ENCODE measurements around the gene KLHL42.

The KLHL42 gene

DNA sequence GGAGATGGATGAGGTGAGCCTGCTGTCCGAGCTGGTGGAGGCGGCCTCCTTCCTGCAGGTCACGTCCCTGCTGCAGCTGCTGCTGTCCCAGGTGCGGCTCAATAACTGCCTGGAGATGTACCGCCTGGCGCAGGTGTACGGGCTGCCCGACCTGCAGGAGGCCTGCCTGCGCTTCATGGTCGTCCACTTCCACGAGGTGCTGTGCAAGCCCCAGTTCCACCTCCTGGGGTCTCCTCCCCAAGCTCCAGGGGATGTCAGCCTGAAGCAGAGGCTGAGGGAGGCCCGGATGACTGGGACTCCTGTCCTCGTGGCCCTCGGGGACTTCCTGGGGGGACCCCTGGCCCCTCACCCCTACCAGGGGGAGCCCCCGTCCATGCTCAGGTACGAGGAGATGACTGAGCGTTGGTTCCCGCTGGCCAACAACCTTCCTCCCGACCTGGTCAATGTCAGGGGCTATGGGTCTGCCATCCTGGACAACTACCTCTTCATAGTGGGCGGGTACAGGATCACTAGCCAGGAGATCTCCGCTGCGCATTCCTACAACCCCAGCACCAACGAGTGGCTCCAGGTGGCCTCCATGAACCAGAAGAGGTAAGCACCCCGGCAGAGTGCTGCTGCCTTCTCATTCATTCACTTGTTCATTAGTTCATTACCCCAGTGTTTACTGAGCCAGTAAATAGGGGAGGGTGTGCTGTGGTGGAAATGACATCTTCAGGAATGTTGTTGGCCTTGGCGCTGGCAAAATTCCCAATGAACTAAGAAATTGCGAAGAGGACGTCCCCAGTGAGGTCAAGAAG, 777 bp downstream of the KLHL42 start:
- peak; percentile 63 for DNase-seq (ENCODE audit: low spot score)

DNA sequence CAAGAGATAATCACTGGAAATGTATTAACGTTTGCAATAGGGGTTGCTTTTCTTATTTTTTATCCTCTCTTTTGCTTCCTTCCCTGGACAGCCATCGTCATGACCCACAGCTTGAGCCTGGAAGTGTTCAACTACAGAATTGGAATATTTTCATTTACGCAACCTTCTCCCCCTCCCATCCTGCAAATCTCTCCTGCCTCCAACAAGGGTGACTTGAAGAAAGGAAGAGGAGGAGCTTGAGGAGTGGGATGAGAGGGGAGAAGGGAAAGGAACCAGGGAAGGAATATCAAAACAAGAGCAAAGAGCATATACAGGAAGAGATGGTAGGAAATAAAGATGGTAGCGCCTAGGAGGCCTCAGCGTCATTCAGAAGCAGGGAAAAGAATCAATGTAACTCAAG, 1.6 kb downstream of the KLHL42 start:
- no peak for DNase-seq (ENCODE audit: low spot score)

DNA sequence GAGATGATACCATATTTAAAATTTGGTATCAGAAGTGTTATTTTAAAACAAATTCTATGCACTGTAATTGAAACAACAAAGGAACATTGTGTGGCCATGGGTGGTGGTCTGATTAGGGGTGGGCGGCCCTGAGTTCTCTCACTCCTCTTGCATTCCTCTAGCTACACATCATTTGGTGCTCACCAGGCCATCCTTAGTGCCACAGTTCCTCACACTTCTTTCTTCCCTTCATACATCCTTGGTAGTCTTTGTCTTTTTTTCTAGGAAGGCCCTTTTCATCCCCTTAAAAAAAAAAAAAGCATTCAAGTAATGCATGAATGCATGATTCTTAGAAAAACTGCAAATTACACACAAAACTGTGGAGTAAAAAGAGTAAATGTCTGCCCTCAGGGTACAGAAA, 2.4 kb downstream of the KLHL42 start:
- no peak for DNase-seq (ENCODE audit: low spot score)

DNA sequence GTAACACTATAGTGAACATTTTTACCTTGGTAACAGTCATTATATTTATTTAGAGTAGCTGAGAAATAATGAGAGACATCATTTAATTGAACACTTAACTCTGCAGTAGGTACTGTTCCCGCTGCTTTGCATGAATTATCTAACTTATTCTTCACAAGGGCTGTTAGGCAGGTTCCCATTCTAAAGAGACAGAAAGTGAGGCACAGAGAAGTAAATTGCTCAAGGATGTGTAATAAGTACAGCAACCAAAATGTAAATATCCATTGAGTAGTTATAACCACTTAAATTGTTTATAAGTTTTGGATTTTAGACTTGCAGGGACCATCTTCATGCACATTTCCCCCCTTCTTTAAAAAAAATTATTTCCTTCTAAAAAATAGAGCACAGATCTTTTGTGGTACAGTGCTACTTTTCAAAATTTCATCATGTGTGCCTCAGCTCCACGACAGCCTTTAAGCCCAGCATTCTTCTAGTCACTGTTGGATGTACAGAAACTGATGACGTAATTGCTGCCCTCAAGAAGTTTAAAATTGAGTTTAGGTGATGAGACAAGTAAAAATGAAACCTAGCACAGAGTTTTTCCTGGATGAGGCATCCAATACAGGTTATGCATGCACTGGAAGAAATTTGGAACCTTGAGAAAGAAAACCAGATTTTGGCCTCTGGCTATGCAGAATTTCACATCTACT, 6.0 kb downstream of the KLHL42 start:
- DNase-seq (ENCODE audit: low spot score) = no peak

DNA sequence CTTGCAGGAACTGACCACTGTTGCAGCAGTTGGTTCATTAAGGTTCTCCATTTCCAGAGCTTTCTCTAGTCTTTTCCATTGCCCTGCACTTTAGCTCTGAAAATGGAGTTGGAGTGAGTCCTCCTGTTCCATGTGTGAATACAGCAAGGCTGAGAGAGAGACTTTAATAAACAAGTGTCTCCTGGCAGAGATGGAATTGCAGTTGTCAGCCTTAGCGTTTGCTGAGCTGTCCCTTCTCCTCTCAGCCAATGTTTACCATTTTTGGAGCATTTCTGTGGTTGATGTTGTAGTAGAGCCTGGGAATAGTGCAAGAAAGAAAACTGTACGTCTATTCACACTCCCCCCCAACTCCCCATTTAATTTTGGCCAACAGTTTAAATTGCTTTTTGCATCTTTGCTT, 7.5 kb downstream of the KLHL42 start:
- DNase-seq (ENCODE audit: low spot score) = no peak

DNA sequence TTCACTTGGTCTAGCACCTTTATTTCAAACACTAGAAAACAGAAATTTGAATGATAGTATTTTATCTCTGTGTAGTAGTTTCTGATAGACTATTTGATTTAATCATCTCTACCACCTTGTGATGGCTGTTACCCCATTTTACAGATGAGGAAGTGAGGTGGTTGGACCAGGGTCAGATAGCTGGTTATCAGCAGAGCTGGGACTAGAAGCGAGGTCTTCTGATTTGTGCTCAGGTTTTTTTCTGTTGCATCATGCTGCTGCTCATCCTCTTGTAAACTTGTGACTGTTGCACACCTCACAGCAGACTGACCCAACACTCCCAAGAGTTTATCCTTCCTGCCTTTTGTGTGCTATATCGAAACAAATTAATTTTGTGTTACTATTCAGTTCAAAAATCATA, 10.1 kb downstream of the KLHL42 start:
- no peak for DNase-seq (ENCODE audit: low spot score)

DNA sequence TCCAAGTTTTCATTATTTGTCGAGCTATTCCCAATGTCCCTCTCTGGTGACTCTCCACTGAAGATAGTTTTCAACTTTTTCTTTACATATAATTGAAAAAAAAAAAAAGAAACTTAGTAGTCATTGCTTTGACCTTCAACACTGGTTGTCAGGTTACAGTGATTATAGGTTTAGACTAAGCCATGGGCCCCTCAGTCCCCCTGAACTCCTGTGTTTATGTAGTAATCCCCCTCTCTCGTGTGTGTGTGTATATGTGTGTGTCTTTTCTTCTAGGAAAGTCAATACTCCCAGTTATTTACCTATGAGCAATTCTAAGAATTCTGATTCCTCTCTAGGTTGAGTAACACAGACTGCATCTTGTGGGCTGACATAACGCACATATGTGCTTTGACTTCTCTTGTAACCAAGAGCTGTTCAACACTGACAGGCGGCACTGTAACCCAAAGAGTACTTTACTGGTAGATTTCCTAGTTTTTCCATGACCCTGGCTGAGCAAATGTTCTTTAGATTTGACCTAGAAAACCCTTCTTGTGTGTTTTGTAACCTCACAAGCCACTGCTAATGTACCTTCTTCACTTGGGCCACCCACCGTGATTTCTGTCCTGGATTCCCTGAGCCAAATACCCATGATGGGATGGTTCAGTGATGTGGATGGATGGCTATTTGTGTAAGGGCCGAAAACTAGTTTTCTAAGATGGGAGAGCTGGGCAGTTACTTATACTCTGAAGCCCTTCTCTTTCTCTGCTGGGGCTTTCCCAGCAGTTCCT, 15.0 kb downstream of the KLHL42 start:
- DNase-seq (ENCODE audit: low spot score) = no peak

DNA sequence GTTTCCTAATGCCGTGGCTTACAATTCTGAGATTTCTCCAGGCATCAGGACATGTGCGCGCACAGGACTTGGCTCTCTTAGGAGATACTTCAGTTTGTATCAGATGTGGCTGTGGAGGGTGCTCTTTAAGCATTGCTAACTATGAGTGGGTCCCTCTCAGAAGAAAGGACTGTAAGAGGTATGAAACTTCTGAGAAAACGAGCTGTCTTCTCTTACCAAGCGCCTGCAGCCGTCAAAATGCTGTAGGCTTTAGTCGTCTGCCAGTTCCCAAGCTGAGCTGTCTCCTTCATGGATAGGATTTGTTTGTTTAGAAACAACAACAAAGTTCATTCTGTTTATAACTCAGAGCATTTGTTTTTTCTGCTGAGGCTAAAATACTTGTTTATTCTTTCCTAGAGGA, 16.1 kb downstream of the KLHL42 start:
- no peak for DNase-seq (ENCODE audit: low spot score)

DNA sequence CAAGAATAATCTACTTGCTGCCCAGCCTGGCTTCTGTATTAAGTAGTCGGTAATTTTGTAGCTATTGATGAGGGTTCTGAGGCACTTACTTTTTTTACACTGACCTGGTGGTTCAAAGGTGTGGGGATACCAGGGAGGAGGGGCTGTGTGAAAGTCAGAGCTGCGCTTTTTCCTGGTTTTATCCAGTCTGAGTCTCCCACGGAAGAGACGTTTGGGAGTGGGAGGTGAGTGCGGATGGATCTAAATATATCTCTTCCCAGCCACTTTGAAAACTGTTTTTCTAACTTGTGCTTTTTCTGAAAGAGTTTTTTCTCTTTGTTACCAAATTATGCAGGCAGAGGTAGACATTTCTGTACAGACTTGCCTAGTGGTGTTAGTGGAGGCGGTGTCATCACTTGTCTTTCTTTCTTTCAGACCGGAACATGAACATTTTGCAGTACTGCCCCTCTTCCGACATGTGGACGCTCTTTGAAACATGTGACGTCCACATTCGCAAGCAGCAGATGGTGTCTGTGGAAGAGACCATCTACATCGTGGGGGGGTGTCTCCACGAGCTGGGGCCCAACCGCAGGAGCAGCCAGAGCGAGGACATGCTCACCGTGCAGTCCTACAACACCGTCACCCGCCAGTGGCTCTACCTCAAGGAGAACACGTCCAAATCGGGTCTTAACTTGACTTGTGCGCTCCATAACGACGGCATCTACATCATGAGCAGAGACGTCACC, 17.4 kb downstream of the KLHL42 start:
- no peak for DNase-seq (ENCODE audit: low spot score)

DNA sequence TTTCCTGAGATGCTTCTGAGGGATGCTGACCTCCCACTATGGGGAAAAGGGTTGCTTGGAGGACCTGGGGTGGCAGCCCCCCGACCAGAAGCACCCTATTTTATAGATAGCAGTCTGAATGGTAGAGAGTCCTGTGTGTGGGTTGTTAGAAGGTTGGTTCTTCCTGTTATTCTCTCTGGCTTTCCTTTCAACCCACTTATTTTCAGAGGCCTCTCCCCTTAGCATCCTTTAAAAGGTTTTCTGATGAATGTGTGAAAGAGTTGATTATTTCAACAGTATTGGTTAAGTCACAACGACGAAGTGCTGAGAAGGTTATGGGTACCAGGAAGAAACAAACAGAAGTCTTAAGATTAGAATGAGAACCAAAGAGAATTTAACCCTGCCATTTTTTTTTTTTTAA, 20.8 kb downstream of the KLHL42 start:
- no peak for DNase-seq (ENCODE audit: low spot score)

DNA sequence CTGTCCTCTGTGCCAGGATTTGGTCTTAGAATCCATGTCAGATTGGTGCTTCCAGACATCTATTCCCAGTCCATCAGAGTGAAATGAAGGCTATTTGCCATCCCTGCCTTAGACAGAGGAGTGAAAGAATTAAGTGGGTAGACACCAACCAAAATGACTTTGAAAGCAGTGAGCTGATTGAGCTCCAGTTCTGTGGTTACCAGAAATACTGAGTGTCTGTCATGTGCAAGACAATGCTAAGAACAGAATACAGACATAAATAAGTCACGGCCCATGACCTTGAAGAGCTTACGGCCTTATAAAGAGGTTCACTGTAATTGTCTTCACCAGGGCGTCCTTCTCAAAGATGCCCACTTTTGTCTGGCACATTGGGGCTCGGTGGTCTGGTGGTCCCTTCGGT, 21.6 kb downstream of the KLHL42 start:
- DNase-seq (ENCODE audit: low spot score) = no peak

DNA sequence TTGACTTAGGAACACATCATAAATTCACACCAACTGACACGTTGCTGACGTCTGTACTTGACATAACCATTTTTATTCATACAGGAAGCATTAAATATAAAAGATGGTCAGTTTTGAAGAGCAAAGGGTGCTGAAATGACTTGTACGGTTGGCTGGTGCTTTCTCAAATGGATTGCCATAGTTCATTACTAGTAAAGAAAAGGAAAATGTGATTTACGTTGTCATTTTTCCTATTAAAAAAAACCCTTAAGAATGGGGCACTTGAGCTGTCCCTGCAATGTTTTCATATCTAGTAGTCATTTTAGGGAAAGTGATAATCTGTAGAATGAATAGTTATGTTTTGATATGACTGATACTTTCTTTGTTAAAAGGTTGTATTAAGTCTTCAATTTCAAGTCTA, 22.5 kb downstream of the KLHL42 start:
- DNase-seq (ENCODE audit: low spot score) = no peak

DNA sequence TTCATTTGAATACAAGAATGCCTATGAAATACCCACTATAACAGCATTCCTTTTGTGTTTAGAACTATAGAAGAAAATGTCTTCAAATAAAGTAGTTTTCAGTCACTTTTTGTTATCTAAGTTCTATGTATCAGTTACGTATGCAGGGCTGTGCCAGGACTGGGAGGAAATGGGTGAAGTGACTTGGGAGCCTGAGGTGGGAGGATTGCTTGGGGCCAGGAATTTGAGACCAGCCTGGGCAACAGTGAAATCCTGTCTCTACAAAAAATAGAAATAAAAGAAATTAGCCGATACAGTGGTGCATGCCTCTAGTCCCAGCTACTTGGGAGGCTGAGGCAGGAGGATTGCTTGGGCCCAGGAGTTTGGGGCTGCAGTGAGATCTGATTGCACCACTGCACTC, 22.9 kb downstream of the KLHL42 start:
- no peak for DNase-seq (ENCODE audit: low spot score)

DNA sequence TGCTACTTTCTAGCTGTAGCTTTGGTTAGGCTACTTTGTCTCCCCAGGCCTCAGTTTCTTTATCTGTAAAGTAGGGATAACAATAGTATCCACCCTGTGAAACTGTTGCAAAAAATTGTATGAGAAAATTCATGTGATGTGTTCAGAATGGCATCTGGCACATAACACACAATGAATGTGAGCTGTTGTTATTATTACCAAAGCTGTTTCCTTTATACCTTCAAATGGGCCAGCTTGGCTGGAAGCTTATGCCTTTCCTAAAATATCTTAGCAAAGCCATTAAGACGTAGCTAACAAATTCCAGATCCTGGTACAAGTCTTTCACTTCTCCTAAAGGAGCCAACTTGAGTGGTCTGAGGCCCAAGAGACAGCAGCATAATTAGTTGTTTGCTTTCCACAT, 25.2 kb downstream of the KLHL42 start:
- DNase-seq (ENCODE audit: low spot score) = no peak

DNA sequence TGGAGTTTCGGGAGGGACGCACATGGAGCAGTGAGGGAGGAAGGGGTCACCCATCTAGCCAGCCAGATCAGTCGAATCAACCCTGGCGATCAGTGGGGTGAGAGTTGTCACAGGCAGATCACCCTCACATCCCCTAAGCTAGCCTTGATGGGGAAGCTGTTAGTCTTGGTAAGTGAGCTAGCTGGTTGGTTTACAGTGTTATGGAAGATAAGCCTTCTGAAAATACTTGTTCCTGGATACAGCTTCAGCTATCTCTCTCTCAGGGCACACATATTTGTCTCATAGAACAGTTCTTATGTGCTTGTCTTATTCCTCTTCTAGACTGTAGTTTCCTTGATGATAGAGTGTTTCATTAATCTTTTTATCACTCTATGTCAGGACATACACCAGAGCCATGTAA, 26.2 kb downstream of the KLHL42 start:
- DNase-seq (ENCODE audit: low spot score) = no peak

DNA sequence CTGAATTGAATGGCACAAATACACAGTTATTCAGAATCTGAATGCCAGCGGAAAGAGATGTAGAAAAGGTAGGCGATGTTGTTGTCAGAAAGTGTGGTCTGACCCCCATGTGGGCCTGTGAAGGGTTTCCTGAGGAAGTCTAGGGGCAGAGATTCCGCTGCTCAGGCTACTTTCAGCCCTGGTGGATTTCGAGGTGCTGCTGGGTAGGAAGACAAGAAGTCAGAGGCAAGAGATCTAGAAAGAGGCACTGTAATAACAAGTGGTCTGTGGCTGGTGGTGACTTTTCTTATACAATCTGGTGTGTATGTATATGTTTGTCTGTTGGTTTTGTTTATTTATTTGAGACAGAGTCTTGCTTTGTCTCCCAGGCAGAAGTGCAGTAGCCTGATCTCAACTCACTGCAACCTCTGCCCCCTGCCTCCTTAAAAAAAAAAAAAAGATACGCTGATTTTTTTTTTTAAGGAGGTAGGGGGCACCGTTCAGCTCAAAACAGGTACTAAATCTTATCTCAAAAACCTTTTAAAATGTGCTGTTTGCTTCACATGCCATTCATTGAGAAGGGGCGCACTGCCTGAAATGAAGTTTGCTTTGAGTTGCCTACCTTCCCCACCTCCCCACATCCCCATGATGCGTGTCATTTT, 27.1 kb downstream of the KLHL42 start:
- DNase-seq (ENCODE audit: low spot score) = no peak

DNA sequence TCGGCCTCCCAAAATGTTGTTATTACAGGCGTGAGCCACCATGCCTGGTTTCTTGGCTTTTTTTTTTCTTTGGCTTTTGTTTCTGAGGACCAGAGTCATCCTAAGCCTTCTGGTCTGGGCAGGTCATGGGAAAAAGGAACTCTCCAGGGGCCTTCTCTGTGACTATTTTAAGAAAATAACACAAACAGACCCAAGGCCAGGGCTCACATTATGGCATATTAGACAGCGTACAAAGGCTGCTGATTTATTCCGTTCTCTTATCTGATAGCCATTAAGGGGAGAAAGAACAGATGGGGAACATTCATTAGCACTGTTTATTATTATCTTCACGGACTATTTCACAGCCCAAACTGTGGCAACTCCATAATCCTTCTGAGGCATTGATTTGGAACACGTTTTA, 28.8 kb downstream of the KLHL42 start:
- no peak for DNase-seq (ENCODE audit: low spot score)

DNA sequence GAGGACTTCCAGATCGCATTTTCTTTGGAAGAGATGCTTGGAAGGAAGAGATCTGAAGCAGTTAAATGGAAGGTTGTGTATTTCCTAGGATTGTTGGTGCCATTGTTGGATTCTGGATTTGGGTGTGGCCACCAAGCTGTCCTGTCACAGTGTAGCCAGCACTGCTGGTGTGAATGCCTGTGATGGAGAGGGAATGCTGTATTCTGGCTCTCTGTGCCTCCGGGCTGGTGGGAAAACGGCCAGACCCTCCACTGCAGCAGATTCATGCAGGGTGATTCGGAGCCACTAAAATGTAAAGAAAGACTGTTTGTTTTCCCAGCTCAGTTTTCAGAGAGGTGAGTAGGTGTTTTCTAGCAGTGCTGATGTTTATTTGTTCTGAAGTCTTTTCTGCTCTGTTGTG, 30.7 kb downstream of the KLHL42 start:
- no peak for DNase-seq (ENCODE audit: low spot score)

DNA sequence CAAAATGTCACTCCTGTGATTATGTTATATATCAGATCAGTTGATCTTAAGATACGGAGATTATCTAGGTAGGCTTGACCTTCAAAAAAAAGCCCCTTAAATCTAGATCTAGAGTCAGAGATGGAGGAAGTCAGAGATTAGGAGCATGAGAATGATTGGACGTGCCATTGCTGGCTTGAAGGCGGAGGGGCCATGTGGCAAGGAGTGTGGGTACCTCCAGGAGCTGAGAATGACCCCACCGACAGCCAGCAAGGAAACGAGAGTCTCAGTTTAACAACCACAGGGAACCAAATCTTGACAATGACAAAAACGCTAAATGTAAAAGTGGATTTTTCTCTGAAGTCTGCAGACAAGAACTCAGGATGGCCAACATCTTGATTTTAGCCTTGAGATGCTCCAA, 32.5 kb downstream of the KLHL42 start:
- DNase-seq (ENCODE audit: low spot score) = no peak

DNA sequence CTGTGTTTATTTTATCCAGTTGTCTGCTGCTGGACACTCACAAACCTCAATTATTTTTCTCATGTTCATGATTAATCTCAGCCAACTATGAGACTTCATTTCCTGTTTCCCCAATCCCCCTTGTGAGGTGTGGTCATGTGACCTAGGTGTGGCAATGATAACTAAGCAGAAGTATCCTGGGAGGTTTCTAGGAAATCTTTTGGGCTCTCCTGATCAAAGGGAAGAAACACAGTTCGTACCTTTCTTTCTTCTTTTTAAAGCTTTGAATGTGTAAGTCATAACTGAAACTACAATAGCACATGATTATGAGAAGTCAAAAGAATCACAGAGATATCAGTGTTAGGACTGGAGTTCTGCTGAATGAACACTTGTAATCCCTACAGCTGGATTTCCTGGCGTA, 34.4 kb downstream of the KLHL42 start:
- DNase-seq (ENCODE audit: low spot score) = peak; percentile 41

DNA sequence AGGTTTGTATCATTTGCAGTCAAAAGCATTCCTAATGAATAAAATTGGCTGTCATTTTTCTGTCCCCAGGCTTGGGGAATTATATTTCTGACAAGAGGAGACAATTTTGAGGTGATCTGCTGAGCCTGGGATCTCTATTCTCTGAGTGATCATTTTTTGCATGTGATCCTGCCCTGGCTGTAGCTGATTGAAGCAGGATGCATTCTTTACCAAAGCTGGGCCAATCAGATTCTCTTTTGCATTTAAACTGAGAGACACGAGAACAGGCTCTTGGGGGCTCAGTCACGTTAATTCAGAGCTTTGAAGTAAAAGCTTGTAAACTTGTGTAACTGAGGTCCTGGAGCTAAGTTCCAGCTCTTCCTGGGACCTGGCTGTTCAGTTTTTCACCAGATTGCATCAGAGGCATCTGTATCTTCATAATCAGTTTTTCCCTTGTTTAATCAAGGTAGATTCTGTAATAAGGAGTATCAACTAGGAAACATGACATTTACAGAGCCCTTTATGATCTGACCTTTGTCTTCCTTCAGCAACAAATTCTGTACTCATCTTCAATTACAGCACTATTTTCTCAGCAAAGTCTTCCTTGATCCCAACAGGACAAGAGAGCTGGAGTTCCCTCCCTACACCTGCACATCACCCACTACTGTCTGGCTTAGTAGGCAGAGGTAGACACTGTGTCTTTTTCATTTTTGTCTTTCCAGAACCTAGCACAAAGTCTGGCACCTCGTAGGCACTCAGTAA, 35.0 kb downstream of the KLHL42 start:
- peak; percentile 72 for DNase-seq (ENCODE audit: low spot score)
